A172 (cell line): ENCODE measurements around the gene TAF9B. TPM values are rescaled to one million over a fixed set of nuclear protein-coding genes. Genes with fewer than 3 reads are reported as not detected.
A peak's percentile ranks its signal among the peaks of the same experiment; 100 is the strongest.
"Not testable (repeated sequence)": the region's sequence is repeated elsewhere in the genome, so short reads cannot be mapped to it uniquely, and the experiment has no call there.

Experiments used
- DNase-seq: peaks from one replicate; pipeline ENCODE4 v3.0.0-alpha.2; 2015; ENCODE audit warnings: low spot score
- total RNA-seq: library from RNA; depleted of rRNA; stranded (reverse); fragments of >200 nt; shearing (Covaris generic); gene quantifications from 2 replicates; pipeline ENCODE4 v1.2.3, GENCODE V29; 2014; rRNA removed

The TAF9B gene, protein sequence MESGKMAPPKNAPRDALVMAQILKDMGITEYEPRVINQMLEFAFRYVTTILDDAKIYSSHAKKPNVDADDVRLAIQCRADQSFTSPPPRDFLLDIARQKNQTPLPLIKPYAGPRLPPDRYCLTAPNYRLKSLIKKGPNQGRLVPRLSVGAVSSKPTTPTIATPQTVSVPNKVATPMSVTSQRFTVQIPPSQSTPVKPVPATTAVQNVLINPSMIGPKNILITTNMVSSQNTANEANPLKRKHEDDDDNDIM
- total RNA-seq = 55.8 and 62.1 TPM in 2 replicates

GRCh38 chrX:78139160-78140123 is at the start of gene TAF9B:
TAF9B (minus strand) TSS chrX:78139650; CDS start chrX:78139611, 39 bp downstream.
- peak; percentile 71 for DNase-seq

- no peak for DNase-seq
Observed at GRCh38 chrX:78182881-78183280, 43.4 kb upstream of the TAF9B start.

DNA sequence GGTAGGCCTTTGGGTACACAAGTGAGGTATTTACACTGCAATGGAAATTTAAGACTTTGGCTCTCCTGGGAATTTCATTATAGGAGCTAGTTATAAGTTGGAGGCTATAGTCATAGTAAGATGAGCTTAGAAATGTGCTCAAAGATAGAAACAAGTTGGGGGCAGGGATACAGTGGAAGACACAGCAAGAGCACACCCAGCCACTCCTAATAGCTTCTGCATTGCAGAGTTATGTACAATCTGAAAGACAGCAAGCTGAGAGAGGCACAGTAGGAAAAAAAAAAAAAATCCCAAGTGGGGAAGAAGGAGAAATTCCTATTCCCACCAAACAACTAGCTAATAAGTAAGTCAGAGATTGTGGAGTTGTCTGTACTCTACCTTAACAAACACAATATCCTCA is 41.9 kb upstream of the TAF9B start:
- DNase-seq = no peak

DNA sequence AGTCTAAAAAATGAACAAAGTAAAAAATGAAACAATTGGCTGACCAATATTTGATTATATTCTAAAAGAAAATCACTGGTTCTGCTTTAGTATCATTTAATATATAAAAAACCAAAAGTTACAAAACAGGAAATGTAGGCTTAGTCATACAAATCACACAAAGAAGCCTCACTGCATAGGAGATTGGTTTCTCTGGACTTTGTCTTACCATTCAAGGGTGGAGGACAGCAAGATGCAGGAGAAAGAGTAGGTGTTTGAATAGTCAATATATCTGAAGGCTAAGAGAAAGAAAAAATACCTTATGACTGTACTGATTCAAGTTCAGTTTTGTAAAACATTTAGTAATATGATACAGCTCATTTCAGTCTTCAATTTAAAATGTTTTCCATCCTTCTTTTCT is 28.6 kb upstream of the TAF9B start:
- DNase-seq = no peak

DNA sequence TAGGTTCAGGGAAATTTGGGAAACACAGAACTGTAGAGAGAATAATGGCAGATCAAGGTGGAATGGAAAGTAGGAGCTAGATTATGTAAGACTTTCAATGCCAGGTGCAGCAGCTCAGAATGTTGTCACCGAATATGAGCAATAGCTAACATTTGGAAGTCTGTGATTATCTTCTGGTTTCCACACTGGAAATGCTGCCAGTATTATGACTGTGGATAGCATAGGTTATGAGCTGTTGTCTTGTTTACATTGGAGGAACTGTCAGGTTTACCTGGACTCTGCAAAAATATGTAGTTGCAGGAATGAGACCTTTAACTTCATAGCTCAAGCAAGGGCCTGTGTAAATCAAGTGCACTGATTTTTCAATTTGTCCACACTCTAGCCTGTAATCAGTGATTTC is 26.0 kb upstream of the TAF9B start:
- DNase-seq = no peak

GRCh38 chrX:78163175-78163574 is 23.7 kb upstream of the TAF9B start:
- not testable (repeated sequence) for DNase-seq

- DNase-seq = not testable (repeated sequence)
Observed at GRCh38 chrX:78160711-78161110, 21.3 kb upstream of the TAF9B start.

GRCh38 chrX:78157846-78158245 is 18.4 kb upstream of the TAF9B start:
- not testable (repeated sequence) for DNase-seq

DNA sequence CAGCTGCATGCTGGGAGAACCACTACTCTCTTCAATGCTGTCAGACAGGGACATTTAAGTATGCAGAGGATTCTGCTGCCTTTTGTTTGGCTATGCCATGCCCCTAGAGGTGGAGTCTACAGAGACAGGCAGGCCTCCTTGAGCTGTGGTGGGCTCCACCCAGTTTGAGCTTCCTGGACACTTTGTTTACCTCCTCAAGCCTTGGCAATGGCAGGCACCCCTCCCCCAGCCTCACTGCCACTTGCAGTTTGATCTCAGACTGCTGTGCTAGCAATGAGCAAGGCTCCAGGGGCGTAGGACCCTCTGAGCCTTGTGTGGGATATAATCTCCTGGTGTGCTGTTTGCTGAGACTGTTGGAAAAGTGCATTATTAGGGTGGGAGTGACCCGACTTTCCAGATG is 17.9 kb upstream of the TAF9B start:
- not testable (repeated sequence) for DNase-seq

- not testable (repeated sequence) for DNase-seq
Observed at GRCh38 chrX:78147002-78147540, 7.6 kb upstream of the TAF9B start.

DNA sequence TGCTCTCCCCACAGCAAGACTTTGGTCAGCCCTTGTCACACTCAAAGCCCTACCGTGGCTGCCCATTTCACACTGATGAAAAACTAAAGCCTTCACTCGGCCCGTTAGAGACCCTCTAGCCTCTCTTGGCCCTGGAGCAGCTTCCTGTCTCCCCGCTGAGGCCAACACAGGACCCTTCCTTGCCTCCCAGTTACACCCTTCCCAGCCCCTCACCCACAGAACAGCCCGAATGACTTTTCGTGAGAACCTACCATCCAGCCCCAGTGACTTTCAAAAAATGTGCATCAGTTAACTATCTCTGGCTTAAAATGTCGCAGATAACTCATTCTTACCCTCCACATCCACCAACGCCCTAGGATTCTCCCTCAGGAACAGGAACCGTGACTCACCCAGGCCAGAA is 756 bp upstream of the TAF9B start:
- DNase-seq = no peak

DNA sequence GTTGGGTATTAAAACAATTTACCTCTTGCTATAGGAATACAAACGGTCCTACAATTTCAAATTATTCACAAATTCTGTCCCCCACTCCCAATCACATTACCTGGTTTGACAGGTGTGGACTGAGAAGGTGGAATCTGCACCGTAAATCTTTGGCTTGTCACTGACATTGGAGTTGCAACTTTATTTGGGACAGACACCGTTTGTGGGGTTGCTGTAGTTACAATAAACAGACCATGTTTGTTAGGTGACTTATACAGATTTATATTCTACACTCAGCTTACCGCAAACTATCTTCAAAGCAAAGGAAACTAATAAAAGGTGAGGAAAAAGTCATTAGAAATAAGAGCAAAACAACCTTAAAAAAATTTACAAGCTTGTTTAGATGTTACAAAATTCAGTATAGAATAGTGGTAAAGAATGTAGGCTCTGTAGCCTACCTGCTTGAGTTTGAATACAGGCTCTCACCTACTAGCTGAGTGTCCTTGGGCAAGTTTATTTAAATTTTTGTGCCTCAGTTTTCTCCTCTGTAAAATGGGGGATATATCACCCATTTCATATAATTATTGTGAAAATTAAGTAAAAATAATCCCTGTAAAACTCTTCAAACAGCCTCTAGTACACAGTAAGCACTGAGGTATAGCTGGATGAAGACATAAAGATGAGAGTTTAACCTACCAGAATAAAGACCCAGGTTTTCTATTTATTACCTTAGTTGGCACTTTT is 6.1 kb downstream of the TAF9B start:
- no peak for DNase-seq

GRCh38 chrX:78131117-78131516 is 8.3 kb downstream of the TAF9B start:
- DNase-seq = no peak

GRCh38 chrX:78130396-78130795 is 9.1 kb downstream of the TAF9B start:
- DNase-seq = no peak

DNA sequence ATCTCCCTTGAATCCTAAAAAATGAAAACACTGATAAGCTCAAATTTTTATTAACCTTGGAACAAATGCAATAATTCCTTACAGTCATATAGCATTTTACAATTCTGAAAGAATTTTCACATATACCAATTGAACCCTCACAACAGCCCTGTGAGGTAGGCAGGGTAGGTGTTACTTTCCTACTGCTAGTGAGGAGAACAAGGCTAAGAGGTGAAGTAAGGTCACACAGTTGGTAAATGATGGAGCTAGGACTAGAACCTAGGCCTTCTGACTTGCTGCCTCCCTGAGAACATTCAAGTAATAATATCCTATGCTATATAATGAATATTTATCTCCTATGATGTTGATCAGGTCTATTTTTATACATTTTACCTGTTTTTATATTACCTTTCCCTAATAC is 9.7 kb downstream of the TAF9B start:
- no peak for DNase-seq

DNA sequence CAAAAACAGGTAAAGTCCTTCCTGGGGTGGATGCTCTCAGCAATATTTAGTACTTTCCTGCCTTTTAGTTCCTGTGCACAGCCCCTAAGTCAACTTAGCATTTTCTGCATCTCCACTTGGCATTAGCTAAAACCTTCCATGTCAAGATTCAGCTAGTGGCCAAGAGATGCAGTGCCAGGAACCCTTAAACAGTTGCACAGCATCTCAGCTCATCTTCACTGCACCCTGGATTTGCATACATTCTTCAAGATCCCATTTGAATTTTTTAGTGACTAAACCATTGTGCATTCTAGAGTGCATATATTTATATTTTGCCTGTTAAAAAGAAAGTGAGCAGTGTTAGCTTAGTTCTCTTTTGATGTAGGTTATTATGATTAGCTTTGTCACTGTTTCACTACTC is 13.7 kb downstream of the TAF9B start:
- not testable (repeated sequence) for DNase-seq

GRCh38 chrX:78125148-78125547 is 14.3 kb downstream of the TAF9B start:
- DNase-seq = no peak

DNA sequence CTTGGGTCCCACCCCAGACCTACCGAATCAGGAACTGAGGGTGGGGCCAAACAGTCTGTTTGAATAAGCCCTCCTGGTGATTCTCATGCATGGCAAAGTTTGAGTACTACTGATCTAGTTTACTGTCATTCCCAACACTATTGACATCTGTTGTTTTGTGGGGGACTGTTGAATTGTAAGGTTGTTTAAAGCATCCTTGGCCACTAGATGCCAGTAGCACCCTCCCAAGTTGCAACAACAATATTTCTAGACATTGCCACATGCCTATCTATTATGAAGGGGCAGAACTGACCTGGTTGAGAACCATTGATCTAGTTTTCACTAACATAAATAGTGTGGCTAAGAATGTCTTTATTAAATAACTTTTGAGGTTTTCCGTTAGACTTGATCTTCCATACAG is 15.1 kb downstream of the TAF9B start:
- no peak for DNase-seq

DNA sequence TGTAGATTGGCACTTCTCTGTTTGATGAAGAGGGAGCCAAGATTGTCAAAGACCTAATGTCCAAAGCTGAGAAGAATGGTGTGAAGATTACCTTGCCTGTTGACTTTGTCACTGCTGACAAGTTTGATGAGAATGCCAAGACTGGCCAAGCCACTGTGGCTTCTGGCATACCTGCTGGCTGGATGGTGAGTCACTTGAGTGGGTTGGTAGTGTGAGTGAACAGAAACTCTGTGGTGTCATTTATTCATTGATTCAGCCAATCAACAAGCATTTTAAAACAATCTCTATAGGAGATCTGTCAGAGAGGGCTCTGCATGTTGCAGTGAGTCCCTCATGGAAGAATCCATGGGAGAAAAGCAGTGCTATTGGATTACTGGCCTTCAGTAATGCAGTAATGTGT is 16.3 kb downstream of the TAF9B start:
- DNase-seq = no peak

- DNase-seq = no peak
Observed at GRCh38 chrX:78119521-78120227, 19.8 kb downstream of the TAF9B start.

DNA sequence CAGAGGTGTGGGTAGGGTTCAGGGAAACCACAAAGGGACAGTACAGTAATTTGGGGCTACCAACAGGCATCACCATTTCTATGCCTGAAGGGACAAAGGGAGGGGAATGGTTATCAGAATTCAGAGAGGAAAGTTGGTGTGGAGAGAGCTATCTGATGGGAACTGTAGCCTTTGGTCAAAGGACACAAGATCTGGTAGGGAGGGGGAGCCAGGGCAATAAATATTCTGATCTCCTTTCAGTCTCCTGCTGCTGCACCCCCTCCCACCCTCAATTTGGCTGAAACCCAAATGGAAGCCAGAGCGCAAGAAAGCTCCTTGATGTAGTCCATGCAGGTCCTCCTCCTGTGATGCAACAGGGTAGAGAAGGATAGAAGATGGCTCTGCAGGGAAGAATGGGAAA is 20.8 kb downstream of the TAF9B start:
- no peak for DNase-seq
